GM12801 (cell line): ENCODE results near the gene TUBGCP6.

Source experiments
- TF ChIP-seq, protein P1 (sequence below): IDR thresholded peaks from one replicate; pipeline ENCODE4 v1.5.1; 2011; ENCODE audit warnings: control low read depth; ENCODE audit not compliant: insufficient read length; ENCODE audit errors: extremely low read depth

Gene TUBGCP6

DNA sequence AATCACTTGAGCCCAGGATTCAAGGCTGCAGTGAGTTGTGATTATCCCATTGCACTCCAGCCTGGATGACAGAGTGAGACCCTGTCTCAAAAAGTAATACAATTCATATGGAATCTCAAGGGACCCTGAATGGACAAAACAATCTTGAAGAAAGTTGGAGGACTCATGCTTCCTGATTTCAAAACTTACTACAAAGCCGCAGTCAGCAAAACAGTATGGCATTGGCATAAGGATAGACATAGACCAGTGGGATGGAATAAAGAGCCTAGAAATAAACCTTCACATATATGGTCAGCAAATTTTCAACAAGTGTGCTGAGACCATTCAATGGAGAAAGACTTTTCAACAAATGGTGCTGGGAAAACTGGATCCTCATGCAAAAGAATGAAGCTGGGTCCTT is 41.5 kb downstream of the TUBGCP6 start:
- TF ChIP-seq, protein P1, sequence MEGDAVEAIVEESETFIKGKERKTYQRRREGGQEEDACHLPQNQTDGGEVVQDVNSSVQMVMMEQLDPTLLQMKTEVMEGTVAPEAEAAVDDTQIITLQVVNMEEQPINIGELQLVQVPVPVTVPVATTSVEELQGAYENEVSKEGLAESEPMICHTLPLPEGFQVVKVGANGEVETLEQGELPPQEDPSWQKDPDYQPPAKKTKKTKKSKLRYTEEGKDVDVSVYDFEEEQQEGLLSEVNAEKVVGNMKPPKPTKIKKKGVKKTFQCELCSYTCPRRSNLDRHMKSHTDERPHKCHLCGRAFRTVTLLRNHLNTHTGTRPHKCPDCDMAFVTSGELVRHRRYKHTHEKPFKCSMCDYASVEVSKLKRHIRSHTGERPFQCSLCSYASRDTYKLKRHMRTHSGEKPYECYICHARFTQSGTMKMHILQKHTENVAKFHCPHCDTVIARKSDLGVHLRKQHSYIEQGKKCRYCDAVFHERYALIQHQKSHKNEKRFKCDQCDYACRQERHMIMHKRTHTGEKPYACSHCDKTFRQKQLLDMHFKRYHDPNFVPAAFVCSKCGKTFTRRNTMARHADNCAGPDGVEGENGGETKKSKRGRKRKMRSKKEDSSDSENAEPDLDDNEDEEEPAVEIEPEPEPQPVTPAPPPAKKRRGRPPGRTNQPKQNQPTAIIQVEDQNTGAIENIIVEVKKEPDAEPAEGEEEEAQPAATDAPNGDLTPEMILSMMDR = no peak

- TF ChIP-seq, protein P1 = no peak
Measured at GRCh38 chr22:50202130-50202666, 42.6 kb downstream of the TUBGCP6 start.

DNA sequence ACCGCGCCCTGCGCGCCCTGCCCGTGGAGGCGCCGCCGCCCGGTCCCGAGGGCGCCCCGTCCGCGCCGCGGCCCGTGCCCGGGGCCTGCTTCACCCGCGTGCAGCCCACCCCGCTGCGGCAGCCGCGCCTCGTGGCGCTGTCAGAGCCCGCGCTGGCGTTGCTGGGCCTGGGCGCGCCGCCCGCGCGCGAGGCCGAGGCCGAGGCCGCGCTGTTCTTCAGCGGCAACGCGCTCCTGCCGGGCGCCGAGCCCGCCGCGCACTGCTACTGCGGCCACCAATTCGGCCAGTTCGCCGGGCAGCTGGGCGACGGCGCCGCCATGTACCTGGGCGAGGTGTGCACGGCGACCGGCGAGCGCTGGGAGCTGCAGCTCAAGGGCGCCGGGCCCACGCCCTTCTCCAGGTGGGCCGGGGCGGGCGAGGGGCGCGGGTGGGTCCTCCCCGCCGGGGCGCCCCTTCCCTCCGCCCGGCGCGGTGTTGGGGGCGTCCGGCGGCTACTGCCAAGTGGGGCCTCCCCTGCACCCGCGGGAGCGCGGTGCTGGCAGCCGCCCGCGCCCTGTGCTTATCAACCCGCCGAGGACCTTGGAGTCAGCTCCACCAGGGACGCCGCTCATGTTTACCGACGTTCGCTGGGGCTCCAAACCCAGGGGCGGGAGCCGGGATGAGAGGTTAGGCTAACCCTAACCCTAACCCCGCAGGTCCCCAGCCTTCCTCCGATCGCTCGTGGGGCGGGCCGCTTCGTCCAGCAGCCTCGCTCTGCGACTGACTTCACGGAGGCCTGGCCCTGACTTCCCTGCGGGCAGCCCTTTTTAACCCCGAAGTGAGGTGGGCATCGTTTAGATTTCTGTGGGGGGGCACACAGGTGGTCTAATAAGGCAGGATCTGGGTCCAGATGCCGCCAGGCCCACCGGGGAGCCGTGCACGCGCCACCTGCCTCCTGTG is 43.4 kb downstream of the TUBGCP6 start:
- TF ChIP-seq, protein P1 = no peak

DNA sequence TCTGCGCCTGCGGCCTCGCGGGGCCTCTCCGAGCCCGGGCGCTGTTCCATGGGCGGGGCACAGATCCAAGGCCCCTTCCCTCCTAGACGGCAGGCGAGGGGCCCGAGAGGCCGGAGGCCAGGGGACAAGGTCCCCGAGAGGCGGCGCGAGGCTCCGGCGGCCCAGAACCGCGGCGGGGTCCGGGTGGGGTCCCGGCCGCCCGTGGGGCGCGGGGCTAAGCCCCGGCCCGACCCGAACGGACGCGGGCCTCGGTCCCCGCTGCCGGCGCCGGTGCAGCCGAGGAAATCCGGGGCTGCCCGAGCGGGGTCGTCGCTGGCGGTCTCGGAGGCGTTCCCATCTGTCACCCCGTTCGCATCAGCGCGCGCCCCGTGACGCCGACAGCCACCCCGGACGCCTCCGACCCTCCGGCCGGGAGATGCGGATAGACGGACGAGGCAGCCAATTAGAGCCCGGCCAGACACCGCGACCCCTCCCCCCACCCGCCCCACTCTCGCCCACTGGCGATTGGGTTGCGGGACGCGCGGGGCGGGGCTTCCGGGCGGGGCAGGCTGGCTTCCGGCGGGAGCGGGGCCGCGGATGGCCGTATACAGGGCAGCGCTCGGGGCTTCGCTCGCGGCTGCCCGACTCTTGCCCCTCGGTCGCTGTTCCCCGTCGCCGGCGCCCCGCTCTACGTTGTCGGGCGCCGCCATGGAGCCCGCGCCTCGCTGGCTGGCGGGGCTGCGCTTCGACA is 44.2 kb downstream of the TUBGCP6 start, which contains the start of gene SELENOO:
Gene SELENOO, plus strand, starts transcription at position 551 of the 730 bp plus-strand sequence. Its CDS starts 26 bp downstream, at position 577.
- TF ChIP-seq, protein P1 = no peak

DNA sequence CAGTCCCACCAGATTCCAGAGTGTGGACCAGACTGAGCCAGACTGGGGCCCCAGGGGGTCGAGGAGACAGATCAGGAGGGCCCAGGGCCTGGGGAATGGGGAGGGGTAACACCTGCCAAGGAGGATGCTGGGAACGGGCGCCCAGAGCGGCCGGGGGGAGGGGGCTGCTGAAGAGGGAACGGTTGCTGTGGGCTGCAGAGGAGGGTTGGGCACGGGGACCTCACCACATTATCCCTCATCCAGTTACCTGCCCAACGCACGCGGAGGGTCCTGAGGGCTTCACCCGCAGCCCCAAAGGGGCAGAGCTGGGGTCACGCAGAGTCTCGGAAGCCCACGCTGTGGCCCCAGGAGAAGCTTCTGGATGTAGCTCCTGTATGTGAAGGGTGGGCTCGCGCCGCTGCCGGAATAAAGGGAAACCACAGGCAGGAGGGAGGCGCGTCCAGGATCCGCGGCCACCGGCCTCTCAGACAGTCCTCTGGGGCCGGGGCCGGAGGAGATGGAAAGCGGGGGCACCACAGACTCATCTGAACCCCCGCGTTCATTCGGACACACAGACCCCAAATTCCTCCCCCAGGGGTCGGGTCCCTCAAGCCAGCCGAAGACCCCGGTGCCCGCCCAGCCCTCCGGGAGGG is 44.9 kb downstream of the TUBGCP6 start:
- TF ChIP-seq, protein P1 = no peak

DNA sequence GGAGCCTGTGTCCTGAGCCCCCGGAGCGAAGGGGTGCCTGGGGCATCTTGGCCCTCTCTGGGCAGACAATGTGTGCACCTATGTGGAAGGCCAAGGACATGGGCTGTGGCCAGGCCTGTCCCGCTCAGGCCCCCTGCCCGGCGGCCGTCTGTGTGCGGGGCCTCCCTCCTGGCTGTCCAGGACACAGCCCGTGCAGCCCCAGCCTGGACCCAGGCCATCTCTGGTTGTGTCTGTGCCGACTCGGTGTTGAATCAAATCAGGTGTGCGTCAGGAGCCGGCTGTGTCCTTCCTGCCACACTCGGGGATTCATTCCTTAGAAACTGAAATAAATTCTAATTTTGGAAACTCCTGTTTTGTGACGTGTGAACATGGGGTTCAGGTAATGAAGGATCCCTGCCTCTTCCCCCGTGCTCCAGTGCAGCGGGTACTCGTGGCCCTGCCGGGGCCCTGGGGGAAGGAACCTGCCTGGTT is 45.5 kb downstream of the TUBGCP6 start:
- TF ChIP-seq, protein P1 = no peak
